NCI-H1417 (cell line): ENCODE data around the gene USP10.

Experiments
- DNase-seq, 3 experiments: peaks; one replicate each; lab custom pipeline; 2025; lab: John Stamatoyannopoulos, UW

USP10 gene

DNA sequence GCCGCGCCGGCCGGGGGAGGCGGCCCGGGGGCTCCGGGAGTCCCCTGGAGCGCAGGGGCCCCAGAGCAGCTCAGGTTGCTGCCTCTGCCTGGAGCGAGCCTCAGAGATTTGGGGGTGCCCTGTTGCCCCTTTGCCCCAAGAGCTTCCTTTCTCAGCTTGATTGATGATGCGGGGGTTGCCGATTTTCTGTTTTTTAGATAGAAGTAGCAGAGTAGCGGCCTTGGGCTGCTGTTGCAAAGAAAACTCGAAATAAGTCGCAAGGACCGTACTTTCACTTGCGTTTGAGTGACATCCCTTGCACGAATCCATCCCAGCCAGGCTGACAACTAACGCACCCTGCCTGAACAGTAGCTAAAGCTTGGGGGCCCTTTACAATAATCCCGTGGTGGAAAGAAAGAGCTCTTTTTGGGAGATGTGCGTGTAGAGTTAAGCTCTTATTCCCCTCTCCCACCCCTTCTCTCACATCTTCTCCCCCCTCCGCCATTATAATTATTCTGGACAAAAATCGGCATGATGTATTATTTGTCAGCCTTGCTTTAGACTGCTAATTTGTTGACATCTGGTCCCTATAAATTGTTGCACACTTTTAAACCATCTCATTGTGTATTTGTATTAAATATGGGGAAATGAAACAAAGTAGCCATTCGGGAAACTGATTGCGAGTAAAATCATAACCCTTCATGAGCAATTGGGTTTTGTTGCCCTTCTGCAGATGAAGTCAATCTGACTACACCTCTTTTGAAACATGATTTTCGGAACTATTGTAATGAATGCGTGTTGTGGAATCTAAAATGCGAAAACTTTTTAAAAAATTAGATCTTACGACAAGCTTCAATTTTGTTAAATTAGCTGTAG is 873 bp downstream of the USP10 start:
- DNase-seq = peak; percentile 8 to 59 (median 45)

DNA sequence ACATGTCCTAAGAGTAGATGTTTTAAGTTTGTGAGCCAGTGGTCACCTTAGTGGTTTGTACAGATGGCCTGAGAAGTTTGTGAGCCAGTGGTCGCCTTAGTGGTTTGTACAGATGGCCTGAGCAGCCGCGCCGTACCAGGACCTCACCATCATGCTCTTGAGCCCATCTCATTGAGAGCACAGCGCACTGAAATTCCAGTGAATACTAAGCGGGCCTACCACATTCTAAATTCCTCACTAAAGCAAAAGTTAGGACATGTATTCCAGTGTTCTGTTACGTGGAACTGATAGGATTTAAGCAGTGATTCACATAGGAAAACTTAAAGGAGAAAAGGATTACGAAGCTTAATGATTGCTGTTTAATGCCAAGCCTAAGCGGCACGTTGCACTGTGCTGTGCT is 3.9 kb downstream of the USP10 start:
- no peak for DNase-seq

DNA sequence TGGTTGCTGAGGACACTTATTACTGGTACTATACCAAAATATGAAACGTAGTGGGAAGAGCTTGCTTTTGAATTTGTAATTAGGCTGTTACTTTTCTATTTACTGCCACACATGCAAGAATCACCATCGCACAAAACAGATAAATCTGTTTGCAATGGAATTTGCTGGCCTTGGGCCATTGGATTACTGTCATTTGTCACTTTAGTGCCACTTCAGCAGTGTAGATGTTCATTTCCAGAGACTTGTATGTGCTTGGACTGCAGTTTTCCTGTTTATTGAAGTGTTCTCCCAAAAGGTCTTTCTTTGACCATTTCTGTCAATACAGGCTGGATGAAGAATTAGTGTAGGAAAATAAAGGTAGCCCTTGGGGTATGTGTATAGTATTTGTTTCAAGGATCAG is 4.5 kb downstream of the USP10 start:
- no peak for DNase-seq

DNA sequence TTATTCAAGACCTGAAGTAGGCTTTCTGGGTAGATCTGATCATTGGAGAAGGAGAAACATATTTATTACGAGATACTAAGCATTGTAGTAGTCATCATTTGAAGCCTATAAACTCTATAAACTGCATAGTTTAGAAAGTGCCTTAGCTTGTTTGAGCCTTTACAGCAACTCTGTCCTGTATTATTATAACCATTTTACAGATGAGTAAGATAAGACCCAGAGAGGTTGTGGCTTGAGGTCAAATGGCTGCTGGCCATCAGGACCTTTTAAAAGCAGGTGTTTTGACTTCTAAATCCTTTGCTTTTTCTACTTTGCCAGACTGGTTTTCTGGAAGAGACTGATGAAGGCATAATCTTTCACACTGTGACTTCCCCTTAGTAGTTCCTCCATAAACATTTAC is 7.1 kb downstream of the USP10 start:
- no peak for DNase-seq

DNA sequence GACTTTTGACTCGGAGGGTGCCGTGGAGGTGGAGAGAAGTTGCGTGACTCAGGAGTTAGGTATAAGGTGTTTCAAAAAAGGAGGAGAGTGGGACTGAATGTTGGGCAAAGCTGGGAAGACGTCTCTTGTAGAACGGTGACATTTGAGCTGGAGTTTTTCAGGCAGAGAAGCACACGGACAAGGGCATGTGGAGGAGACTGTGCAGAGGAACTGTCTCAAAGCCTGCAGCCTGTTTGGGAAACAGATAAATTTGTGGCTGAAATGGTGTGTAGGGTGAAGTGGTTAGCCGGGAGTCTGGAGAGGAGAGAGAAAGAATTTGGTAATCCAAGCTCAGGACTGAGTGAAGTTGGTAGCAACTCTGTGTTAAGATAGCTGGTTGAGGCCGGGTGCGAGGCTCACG is 9.8 kb downstream of the USP10 start:
- DNase-seq = no peak

DNA sequence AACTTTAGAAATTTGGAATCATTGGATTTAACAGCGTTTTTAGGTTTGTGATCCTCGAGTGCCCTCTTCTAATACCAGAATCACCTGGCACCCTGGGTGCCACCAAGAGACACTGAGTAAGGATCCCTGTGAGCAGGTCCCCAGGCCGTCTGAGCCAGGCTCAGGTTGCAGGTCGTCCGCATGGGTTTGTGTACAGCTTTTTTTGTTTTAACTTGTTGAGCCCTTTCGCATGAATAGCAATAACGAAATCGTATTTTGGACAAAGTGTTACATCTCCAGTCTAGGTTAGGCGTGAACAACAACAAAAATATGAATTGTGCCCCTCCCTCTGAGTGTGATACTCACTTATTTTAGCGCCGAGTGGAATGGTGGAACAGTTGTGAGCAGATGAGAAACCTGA is 10.9 kb downstream of the USP10 start:
- DNase-seq = no peak

DNA sequence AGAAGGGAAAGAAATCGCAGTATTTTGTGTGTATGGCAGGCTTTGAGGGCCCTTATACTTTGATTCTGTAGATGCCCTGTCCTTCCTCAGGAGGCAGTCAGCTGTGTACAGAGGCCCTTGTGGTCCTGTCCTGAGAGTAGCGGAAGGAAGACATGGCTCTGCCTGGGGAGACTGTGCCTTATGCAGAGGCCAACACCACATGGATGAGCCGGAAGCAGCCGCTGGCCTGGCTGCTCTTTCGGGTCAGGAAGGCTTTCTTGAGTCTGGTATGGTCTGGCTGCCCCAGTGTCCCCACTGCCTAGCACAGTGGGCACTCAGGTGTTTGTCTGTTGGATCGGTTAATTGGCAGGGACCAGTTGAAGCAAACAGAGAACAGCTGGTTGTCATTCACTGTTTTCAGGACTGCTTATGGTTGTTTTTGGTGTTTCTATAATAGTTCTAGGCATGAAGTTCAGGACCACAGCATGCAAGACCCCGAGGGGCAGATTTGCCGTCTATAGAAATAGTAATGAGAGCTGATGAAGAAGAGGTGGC is 12.4 kb downstream of the USP10 start:
- no peak for DNase-seq

DNA sequence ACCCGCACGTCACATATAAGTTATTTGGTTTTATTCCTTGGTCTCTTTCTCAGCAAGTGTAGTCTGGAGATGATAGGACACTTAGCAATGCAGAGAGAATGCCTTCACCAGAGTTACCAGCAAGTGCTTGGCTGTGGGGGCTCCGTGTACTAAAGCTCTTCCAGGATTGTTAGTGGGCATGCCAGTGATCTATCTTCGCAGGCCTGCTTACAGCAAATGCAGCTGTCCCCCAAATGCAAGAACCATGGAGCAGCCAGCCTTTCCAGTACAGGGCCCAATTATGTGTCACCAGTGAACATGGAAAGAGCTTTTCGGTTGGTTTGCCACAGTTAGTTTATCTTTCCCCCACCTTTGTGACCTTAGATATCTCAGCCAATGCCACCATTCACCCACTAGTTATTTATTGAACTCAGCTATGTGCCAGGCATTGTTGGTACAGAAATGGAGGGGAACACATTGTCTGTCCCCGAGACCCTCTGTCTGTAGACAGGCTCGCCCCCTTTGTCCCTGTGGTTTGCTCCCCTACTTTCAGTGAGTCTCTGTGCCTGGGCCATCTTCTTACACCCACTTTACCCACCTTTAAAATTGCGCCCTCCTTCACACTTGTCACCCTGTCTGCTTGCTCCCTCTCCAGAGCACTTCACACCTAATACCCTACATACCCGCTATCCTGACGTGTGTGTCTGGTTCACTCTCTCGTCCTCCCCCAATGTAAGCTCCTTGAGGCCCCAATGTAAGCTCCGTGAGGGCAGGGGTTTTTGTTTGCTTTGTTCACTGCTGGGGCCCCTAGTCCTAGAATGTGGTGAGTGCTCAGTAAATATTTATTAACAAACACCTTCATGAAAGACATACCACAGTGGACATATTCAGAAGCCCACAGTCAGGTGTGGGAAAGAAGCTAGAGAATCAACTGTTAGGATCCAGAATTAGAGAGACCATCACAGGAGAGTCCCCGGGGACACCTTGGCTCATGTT is 13.3 kb downstream of the USP10 start:
- DNase-seq = no peak

DNA sequence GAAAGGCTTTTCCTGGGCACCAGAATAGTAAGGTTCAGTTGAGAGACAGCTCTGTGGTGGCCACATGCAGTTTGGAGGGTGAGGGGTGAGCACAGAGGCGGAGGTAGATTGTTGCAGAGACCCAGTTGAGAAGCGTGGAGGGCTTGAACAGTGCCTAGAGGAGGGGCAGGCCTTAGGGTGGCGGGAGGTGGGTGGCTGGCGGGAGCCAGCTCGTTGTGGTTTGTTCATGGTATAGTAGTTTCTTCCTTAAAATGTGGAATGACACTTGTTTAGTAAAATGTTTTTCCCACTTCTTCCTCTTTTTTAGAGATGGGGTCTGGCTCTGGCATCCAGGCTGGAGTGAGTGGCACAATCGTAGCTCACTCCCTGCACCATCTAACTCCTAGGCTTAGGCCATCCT is 14.2 kb downstream of the USP10 start:
- DNase-seq = no peak

DNA sequence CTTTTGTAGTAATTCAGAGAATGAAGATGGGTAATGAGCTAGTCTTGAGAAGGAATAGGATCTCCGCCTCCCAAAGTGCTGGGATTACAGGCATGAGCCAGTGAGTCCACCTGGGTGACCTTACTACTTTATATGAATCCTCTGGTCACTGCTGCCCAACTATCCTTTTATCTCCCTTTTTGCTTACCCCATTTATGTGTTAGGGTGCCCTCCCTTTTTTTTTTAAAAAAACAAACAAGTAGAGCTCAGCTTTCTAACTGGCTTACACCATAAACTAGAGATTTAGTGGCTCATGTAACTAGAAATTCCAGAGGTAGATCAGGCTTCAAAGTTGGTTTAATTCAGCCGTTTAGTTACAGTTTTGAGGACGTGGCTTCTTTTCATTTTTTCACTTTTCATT is 15.6 kb downstream of the USP10 start:
- no peak for DNase-seq

DNA sequence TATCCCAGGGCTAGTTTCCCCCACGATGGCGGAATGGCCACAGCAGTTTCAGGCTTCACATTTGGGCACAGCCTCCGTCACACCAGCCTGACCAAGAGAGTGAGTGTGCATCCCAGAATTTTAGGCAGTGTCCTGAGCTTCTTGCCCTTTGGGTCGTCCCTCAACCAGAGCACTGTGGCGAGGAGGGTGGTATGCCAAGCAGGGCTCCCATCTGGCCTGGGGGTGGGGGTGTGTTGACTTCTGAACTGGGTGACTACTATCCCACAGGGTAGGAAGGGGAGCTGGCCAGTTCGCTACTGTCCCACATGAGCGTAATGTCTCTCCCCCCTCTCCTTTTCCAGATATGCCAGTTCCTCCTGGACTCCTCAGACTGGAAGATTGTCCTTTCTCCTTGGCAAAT is 16.1 kb downstream of the USP10 start:
- DNase-seq = no peak

DNA sequence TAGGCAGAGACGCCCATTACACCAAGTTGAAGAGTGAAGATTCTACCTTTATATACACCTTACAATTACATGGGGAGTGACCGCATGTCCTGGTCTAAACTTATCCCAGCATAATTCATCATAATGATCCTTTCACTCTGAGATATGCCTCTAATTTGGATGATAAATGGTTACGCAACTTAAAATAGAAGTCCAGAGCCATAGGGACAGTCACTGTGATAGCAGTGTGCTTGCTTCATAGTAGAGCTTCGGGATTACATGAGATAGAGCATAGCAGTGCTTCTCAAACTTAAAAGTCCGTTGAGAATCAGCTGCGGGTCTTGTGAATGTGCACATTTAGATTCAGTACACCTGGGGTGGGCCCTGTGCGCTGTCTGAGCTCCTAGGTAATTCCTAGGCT is 16.9 kb downstream of the USP10 start:
- no peak for DNase-seq

DNA sequence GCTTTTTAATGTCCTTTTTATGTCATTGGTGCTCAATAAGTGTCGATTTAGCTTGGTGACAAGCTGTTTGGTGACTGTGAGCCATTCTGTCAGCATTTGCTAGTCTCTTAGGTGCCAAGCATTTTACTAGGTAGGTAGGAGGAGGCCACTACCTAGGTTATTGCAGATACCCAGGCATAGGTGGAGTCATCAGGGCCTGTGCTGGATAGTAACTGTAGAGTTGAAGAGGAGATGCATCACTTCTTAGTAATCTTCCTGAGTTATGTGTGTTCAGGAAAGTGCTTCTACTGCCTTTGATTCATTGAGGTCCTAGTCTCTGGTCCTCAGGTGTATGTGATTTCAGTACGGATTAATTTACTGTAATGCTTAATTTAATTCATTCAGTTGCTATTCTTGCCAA is 17.7 kb downstream of the USP10 start:
- DNase-seq = no peak

DNA sequence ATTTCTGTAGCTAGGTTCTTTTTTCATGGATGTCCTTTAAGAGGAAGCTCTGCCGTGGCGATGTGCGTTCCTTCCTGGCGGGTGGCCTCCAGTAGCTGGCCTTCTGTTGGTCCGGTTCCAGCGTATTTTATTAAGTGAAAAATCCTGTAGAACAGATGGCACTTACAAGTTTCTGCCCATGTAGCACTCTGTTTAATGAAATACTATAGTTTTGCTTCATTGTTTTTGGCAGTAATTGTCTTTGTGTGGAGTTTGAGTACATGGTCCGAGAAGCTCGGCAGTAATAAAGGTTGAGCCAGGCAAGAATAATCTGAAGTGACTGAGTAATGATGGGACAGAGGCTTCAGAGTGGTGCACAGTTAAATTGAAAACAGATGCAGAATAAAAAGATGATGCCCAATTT is 20.4 kb downstream of the USP10 start:
- no peak for DNase-seq

DNA sequence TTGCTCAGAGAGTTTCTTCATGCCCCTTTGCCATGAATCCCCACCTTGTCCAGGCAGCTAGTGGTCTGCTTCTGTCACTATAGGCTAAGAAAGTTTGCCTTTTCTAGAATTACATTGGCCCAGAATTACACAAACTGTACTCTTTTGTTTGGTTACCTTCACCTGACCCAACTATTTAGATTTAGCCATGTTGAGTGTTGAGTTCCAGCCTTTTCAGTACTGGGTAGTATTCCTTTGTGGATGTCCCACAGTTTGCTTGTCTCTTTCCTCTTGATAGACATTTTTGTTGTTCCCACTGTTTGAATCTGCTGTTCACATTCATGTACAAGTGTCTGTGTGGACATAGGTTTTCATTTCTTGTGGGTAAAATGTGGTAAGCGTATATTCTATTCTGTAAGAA is 22.3 kb downstream of the USP10 start:
- DNase-seq = no peak

DNA sequence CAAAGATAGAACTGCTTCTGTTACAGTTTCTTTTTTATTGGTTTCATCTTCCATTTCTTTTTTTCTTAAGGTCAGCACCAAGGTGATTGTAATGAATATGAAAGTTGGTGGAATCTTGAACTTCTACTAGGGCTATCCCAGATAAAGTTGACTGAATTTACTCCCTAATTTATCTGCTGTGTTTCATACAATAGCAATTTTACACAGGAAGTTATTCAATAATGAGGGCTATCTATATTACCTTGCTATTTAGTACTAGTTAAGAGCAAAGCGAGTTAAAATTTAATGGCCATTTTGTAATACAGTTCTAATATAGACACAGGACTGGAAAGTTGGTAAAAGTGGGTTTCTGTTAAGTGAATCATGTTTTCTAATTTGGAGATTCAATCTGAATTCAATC is 24.1 kb downstream of the USP10 start:
- no peak for DNase-seq

DNA sequence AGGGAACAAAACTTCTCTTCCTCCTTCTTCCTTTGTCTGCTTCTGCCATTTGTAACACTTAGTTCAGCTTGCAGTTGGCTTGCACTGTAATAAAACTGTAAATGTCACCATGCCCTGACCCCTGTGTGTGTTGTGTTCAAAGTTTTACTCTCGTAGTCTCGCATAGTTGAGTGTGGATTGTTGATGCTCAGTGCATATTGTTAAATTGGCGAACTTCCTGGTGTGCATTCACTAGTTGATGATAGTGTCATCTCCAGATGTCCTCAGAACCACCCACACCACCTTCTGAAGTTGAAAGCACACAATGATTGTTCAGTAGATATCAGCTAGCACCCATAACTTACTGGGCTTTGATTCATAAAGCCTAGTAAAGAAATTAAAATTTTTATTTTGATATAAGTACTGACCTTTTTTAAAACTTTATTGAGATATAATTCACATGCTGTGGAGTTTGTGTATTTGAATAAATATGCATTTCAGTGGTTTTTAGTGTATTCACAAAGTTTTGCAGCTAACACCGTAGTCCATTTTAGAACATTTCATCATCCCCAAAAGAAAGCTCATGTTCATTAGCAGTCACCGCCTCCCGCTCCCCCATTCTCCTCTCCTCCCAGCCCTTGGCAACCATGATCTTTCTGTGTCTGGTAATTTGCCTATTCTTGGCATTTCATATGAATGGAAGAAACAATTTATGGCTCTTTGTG is 25.0 kb downstream of the USP10 start:
- no peak for DNase-seq

DNA sequence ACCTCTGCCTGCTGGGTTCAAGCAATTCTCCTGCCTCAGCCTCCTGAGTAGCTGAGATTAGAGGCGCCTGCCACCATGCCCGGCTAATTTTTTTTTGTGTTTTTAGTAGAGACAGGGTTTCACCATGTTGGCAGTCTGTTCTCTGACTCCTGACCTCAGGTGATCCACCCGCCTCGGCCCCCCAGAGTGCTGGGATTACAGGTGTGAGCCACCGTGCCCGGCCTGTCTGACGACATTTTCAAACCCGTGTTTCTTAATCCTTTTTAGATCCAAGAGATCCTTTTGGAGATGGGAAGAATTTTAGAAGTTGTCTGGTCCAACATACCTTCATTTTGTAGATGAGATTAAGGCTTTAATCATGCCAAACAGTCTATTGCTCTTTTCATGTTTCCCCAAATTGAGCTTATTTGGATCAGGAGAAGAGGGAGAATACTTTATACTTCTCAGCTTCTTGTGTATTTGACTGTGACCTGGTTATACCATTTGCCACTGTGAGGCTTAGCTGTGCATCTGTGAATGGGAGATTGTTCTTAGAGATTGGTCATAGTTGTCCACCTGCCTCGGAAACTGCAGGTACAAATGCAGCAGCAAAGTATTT is 25.8 kb downstream of the USP10 start:
- no peak for DNase-seq

DNA sequence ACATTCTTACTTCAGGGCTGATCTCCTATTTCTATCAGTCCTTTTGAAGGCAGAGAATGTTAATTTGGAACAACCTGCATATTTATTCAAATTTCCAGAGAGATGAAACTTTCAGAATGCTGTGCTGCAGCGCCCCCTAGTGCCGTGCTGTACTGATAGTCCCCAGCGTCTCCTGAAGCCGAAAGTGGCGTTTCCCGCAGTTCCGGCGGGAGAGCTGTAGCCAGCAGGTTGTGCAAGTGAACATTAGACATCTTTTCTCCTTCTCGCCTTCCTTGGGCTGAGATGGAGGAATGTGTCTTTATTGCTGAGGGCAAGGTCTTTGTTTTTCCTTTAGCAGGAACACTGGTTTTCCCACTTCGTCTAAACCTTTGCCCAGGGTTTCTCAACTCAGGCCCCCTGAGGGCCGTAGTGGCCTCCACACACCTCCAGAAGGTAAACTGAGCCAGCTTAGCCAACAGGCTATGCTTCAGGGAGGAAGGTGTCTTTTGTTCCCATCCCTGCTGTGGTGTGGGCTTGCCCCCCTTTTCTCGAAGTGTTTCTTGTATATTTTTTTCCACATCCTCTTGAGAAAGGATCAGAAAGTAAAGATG is 26.4 kb downstream of the USP10 start:
- DNase-seq = peak; percentile 47 to 72 (median 61)

DNA sequence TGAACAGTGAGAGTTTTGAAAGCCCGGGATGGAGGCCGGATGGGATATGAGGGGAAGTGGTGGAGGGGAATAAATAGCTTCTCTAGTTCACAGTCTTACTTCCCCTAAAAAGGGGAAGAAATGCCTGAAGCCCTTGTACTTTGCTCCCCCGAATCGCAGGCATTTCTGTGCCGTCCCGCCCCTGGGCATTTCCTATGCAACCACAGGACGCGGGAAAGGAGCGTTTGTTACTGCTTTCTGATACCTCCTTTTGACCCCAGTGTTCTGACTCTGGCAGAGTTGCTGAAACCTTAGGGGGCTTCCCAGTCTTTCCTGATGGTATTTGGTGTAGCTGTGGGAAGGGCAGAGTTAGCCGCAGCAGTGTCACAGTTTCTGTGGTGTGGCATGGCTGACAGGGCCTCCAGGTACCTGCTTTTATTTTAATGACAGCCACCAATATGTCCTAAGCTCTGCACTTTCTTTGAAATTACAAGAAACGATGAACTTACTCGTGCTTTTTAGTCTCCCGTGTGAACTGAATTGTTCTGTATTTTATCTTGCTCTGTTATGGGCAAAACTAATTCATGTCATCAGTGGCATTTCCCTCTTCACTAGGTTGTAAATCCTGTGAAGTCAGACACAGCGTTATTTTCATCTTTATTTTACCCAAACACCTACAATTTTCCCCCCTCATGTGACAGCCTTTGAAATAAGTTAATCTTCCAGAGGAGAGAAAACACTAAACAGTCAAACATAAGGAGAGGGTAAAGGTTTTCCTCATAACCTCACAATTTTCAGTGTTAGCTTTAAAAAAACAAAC is 27.1 kb downstream of the USP10 start:
- DNase-seq = no peak
